Keratinocyte (primary cell): ENCODE results near the gene MARCHF3.

Source experiments
- CTCF ChIP-seq, 3 experiments: IDR thresholded peaks in 1 of 3; conservative IDR thresholded peaks in 1 of 3; optimal IDR thresholded peaks in 1 of 3; 2 replicates in 2 of 3; 3 replicates in 1 of 3; pipeline versions ENCODE3 to v1.5.1; 2011; ENCODE audit warnings: low read length in 3 of 3, mild to moderate bottlenecking in 3 of 3, moderate library complexity in 2 of 3, control low read depth in 1 of 3, inconsistent platforms in 1 of 3; ENCODE audit not compliant: insufficient read depth in 2 of 3; ENCODE audit errors: extremely low read depth in 1 of 3
- EZH2 ChIP-seq: IDR thresholded peaks from one replicate; pipeline ENCODE4 v1.6.1; 2012; ENCODE audit warnings: inconsistent platforms, mild to moderate bottlenecking, low read length, moderate library complexity

GRCh38 chr5:126911986-126912385, 118.4 kb downstream of the MARCHF3 start:
- TF ChIP-seq EZH2 (no peak), CTCF (optimal IDR thresholded peaks at IDR 0.05 in 1 of 3, IDR thresholded peaks at IDR 0.05 in 1 of 3, conservative IDR thresholded peaks at IDR 0.05 in 1 of 3; ENCODE audit: extremely low read depth in 1 of 3, insufficient read depth in 2 of 3, low read length in 3 of 3) (no peak)
